ENCODE results near the gene HOXD12. TPM values are rescaled to one million over a fixed set of nuclear protein-coding genes. Genes with fewer than 3 reads are reported as not detected.

HOXD12 gene
- total RNA-seq, 2 donors from 2014 or later, result not detected

DNA sequence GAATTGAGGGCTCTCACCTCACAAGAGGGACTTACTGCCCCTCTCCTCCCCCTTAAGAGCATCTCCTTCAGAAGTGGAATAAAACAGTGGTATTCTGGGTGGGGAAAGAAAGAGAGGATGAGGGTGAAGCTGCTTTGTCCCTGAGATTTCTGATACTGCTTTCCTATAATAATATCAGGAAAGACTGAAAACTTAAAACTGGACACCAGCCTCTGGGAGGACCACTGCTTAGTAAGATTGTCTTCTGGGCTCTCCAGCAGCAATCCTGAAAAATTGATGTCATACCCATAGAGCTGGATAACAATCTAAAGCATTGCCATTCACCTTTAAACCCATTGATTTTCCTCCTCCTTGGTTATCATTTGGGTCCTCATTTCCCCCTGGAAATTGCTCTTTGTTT is 47.0 kb downstream of the HOXD12 start:
- no peaks in the 10 kb centered on the region for H3K27me3 ChIP-seq
- DNase-seq, result no peak
- H3K27ac ChIP-seq, result no peak overlapping the region
- H3K4me3 ChIP-seq, result no peak overlapping the region
- intact Hi-C loops (cut with DNase I), result no loop called here
- TF ChIP-seq, protein P1, sequence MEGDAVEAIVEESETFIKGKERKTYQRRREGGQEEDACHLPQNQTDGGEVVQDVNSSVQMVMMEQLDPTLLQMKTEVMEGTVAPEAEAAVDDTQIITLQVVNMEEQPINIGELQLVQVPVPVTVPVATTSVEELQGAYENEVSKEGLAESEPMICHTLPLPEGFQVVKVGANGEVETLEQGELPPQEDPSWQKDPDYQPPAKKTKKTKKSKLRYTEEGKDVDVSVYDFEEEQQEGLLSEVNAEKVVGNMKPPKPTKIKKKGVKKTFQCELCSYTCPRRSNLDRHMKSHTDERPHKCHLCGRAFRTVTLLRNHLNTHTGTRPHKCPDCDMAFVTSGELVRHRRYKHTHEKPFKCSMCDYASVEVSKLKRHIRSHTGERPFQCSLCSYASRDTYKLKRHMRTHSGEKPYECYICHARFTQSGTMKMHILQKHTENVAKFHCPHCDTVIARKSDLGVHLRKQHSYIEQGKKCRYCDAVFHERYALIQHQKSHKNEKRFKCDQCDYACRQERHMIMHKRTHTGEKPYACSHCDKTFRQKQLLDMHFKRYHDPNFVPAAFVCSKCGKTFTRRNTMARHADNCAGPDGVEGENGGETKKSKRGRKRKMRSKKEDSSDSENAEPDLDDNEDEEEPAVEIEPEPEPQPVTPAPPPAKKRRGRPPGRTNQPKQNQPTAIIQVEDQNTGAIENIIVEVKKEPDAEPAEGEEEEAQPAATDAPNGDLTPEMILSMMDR (IDR thresholded peaks at IDR 0.05), result no peak
- no peaks in the 10 kb centered on the region for H3K9me3 ChIP-seq
- H3K36me3 ChIP-seq, result no peaks in the 10 kb centered on the region
- H3K4me1 ChIP-seq, result no peaks in the 10 kb centered on the region
- H3K9ac ChIP-seq (ENCODE audit: low read depth in 2 of 2, low read length in 2 of 2), result no peak overlapping the region

DNA sequence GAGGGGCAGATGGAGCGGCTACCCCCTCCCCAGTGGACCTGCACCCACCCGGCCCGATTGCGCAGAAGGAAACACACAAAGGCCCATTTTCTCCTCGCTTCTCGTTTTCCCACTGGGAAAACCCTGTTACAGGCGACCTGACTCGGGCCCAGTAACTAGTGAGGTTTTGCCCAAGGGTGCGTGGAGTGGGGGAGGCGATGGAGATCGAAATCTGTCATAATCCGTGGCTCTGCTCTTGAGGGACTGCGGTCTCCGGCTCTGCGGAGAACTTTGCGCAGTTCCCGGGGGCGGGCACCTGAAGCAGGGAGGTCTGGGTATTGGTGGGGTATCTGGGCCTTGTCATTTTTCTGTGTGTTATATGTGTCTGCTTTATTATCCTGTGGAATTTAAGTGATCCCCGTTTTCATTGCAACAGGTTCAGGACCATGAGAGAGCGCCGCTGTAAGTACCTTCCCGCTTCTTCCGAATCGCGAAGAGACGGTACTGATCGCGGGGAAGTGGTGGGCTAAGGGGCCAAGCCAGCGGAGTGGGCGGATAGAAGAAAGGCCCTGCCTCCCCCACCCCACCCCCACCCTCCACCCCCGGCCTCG is 47.7 kb downstream of the HOXD12 start:
- TF ChIP-seq, protein P1 (IDR thresholded peaks at IDR 0.05), result no peak
- no peaks in the 10 kb centered on the region for H3K4me1 ChIP-seq
- H3K36me3 ChIP-seq, result no peaks in the 10 kb centered on the region
- no peak overlapping the region for H3K4me3 ChIP-seq
- H3K9me3 ChIP-seq, result no peaks in the 10 kb centered on the region
- no peak overlapping the region for H3K9ac ChIP-seq (ENCODE audit: low read depth in 2 of 2, low read length in 2 of 2)
- no peaks in the 10 kb centered on the region for H3K27me3 ChIP-seq
- intact Hi-C loops (cut with DNase I), result no loop called here
- DNase-seq, result no peak
- H3K27ac ChIP-seq, result no peak overlapping the region

DNA sequence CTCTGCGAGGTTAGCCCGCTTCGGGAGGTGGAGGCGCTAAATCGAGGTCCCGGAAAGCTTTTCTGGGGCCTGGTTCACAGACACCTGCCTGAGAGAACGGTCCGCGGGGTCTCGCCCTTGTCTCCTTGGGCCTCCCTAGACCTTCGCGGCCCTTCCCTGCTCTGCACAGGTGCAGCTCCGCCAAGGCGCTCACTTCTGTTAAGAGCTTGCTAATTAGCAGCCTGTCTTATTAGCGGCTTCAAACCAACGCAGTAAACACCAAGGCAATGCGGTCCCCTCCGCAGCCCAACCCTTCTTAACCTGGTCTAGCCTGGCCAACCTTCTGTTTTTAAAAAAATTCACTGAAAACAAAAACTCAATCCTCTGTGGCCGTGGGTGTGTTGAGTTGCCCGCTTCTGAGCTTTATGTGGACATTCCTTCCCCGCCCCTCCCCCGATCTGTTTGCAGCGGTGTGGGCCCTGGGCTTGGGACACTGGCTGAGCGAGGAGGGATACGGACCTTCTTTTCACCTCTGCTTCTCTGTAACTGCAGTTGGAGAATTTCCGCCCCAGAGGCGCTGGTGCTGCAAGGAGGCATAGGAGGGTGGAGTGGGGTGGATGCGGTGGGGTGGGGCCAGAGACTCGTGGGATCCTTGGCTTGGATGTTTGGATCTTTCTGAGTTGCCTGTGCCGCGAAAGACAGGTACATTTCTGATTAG is 48.4 kb downstream of the HOXD12 start:
- Histone ChIP-seq H3K27me3 (no peaks in the 10 kb centered on the region), H3K9ac (ENCODE audit: low read depth in 2 of 2, low read length in 2 of 2) (no peak overlapping the region), H3K4me1 (no peaks in the 10 kb centered on the region), H3K9me3 (no peaks in the 10 kb centered on the region), H3K27ac (no peak overlapping the region), H3K36me3 (no peaks in the 10 kb centered on the region), H3K4me3 (no peak overlapping the region)
- no peak for DNase-seq
- intact Hi-C loops (cut with DNase I), result no loop called here
- TF ChIP-seq, protein P1 (IDR thresholded peaks at IDR 0.05), result no peak

DNA sequence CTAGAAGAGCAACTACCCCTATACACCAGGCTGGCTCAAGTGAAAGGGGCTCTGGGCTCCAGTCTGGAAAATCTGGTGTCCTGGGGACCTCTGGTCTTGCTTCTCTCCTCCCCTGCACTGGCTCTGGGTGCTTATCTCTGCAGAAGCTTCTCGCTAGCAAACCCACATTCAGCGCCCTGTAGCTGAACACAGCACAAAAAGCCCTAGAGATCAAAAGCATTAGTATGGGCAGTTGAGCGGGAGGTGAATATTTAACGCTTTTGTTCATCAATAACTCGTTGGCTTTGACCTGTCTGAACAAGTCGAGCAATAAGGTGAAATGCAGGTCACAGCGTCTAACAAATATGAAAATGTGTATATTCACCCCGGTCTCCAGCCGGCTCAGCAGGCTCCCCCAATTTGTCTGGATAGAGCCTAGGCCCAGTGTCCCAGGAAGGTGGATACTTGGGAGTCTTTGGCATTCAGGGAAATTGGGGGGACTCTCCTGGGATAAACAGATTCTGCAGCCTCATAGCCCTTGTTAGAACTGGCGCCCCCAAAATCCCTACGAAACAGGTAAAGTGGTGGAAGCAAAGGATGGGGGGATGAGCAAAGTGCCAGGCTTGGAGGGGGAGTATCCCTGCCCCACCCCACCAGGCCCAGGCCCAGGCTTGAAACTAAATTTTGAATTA is 49.3 kb downstream of the HOXD12 start:
- H3K27me3 ChIP-seq, result no peaks in the 10 kb centered on the region

DNA sequence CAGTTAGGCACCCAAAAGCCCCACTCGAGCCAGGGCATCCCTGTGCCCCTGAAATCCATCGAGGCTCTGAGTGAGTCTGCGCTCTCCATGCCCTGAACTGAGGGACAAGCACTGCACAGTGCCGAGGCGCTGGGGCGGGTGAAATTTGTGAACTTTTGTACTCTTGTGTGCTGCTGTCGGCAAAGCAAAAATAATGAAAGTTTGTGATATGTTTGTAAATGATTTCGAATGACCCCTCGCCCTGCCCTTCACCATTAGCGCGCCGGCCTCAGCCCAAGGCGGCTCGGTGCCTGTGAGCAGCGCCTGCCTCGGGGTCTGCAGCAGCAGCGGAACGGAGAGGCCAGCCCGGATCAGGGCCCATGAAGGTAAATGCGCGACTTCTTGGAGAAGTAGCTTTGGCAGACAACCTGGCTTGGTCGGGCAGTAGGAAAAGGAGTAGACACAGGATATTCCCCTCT is 49.9 kb downstream of the HOXD12 start:
- TF ChIP-seq, protein P1 (IDR thresholded peaks at IDR 0.05), result no peak
- no peak overlapping the region for H3K9ac ChIP-seq (ENCODE audit: low read depth in 2 of 2, low read length in 2 of 2)
- no peaks in the 10 kb centered on the region for H3K27me3 ChIP-seq
- no peaks in the 10 kb centered on the region for H3K9me3 ChIP-seq
- no peak overlapping the region for H3K4me3 ChIP-seq
- no peak overlapping the region for H3K27ac ChIP-seq
- no peak for DNase-seq
- no peaks in the 10 kb centered on the region for H3K4me1 ChIP-seq
- intact Hi-C loops (cut with DNase I), result no loop called here
- H3K36me3 ChIP-seq, result no peaks in the 10 kb centered on the region

More for the DNA sequence above, 49.3 kb downstream of the HOXD12 start:
- Histone ChIP-seq H3K36me3 (no peaks in the 10 kb centered on the region), H3K9me3 (no peaks in the 10 kb centered on the region), H3K4me1 (no peaks in the 10 kb centered on the region), H3K27ac (no peak overlapping the region), H3K9ac (ENCODE audit: low read depth in 2 of 2, low read length in 2 of 2) (no peak overlapping the region), H3K4me3 (no peak overlapping the region)
- DNase-seq, result no peak
- TF ChIP-seq, protein P1 (IDR thresholded peaks at IDR 0.05), result no peak
- intact Hi-C loops (cut with DNase I), result no loop called here
